Activated T-cell treated with anti-CD3 and anti-CD28 coated beads, Interleukin-2, amount 50 U/mL, for 24 hours (primary cell): Measurements from ENCODE around the gene BANF1.

Source experiments
- DNase-seq: peaks from one replicate; pipeline ENCODE4 v3.0.0-alpha.2; 2020
- H3K27ac Mint-ChIP-seq: 2 replicates; pipeline ENCODE4 v1.8.0; 2020; ENCODE audit warnings: mild to moderate bottlenecking, mixed read lengths
- H3K27me3 Mint-ChIP-seq: 2 replicates; pipeline ENCODE4 v1.8.0; 2020; ENCODE audit warnings: mixed read lengths
- H3K36me3 Mint-ChIP-seq: 2 replicates; pipeline ENCODE4 v1.8.0; 2020; ENCODE audit warnings: low read depth, mixed read lengths
- H3K4me1 Mint-ChIP-seq: 2 replicates; pipeline ENCODE4 v1.8.0; 2020; ENCODE audit warnings: low read depth, mixed read lengths
- H3K4me3 Mint-ChIP-seq: 2 replicates; pipeline ENCODE4 v1.8.0; 2020; ENCODE audit warnings: mild to moderate bottlenecking, moderate library complexity, mixed read lengths
- H3K9me3 Mint-ChIP-seq: 2 replicates; pipeline ENCODE4 v1.8.0; 2020; ENCODE audit warnings: mixed read lengths

Gene BANF1

GRCh38 chr11:65973439-65974110, 28.7 kb upstream of the BANF1 start:
- Mint-ChIP-seq H3K36me3 (peaks cover 79% of the 10 kb centered on the region), H3K4me1 (peaks cover 6% of the 10 kb centered on the region)

GRCh38 chr11:65975771-65976170, 26.5 kb upstream of the BANF1 start:
- H3K27me3 Mint-ChIP-seq = no peaks in the 10 kb centered on the region
- peak overlapping the region; percentile 71 for H3K27ac Mint-ChIP-seq
- H3K4me3 Mint-ChIP-seq = no peak overlapping the region
- DNase-seq = no peak
- peaks cover 78% of the 10 kb centered on the region for H3K36me3 Mint-ChIP-seq
- H3K4me1 Mint-ChIP-seq = no peaks in the 10 kb centered on the region
- no peaks in the 10 kb centered on the region for H3K9me3 Mint-ChIP-seq

More at GRCh38 chr11:65973439-65974110, 28.7 kb upstream of the BANF1 start:
- Mint-ChIP-seq H3K27ac (peak overlapping the region; percentile 59), H3K4me3 (no peak overlapping the region), H3K27me3 (no peaks in the 10 kb centered on the region), H3K9me3 (no peaks in the 10 kb centered on the region)
- no peak for DNase-seq

DNA sequence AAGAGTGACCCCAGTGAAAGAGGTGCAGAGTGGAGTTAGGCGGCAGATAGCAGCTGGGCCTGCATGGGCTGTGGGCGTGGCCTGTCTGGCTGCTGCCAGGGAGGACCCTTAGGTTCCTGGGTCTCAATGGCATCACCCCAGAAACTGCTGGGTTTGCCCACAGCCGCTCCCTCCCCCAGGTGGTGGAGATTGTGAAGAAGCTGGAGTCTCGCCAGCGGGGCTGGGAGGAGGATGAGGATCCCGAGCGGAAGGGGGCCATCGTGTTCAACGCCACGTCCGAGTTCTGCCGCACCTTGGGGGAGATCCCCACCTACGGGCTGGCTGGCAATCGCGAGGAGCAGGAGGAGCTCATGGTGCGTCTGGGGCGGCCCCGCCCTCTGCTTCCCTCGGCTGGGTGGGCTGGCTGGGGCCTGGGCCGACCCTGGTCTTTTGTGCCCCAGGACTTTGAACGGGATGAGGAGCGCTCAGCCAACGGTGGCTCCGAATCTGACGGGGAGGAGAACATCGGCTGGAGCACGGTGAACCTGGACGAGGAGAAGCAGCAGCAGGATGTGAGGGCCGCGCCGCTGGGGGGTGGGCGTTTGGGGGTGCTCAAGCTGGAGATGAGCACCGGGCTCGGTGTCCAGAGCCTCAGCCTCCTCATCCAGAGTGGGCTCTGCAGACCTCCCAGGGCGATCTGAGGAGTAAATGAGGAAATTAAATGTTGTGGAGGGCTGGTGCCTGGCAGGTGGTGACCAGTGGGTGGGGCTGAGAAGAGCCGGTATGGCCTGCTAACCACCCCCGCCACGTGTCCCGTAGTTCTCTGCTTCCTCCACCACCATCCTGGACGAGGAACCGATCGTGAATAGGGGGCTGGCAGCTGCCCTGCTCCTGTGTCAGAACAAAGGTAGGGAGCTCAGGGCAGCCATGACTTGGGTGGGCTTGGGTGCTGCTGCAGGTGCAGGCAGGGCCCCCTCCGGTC, 25.8 kb upstream of the BANF1 start:
- H3K27ac Mint-ChIP-seq = peak overlapping the region; percentile 61
- H3K4me1 Mint-ChIP-seq = no peaks in the 10 kb centered on the region
- DNase-seq = no peak
- H3K4me3 Mint-ChIP-seq = no peak overlapping the region
- no peaks in the 10 kb centered on the region for H3K9me3 Mint-ChIP-seq
- H3K27me3 Mint-ChIP-seq = no peaks in the 10 kb centered on the region
- H3K36me3 Mint-ChIP-seq = peaks cover 78% of the 10 kb centered on the region

DNA sequence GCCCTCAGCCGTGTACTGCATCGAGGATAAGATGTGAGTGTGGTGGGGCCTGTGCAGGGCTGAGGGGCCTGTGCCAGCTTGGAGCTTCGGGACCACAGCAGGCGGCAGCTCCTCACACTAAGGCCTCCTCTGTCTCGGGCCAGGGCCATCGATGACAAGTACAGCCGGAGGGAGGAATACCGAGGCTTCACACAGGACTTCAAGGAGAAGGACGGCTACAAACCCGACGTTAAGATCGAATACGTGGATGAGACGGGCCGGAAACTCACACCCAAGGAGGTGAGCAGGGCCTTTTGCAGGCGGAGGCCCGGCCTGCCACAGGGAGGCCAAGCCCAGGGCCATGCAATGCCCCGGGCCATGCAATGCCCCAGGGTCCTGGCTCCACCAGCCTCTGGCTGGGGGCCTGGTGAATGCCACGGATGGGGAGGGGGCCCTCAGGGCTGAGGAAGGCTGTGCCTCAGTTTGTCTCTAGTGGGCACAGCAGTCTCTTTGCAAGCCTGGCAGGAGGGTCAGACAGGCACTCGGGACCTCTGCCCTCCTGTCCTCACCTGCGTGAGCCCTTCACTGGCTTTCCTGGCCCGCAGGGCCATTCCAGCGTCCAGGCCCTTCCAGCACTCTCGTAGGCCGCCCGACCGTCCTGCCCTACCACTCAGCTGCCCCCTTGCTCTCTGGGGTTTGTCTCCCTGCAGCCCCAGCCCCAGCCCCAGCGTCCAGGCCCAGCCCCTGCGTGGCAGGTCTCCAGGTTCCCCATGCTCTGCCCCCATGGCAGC, 24.5 kb upstream of the BANF1 start:
- H3K9me3 Mint-ChIP-seq = no peaks in the 10 kb centered on the region
- no peaks in the 10 kb centered on the region for H3K4me1 Mint-ChIP-seq
- DNase-seq = no peak
- H3K27me3 Mint-ChIP-seq = no peaks in the 10 kb centered on the region
- H3K27ac Mint-ChIP-seq = peak overlapping the region; percentile 52
- peaks cover 66% of the 10 kb centered on the region for H3K36me3 Mint-ChIP-seq
- no peak overlapping the region for H3K4me3 Mint-ChIP-seq

DNA sequence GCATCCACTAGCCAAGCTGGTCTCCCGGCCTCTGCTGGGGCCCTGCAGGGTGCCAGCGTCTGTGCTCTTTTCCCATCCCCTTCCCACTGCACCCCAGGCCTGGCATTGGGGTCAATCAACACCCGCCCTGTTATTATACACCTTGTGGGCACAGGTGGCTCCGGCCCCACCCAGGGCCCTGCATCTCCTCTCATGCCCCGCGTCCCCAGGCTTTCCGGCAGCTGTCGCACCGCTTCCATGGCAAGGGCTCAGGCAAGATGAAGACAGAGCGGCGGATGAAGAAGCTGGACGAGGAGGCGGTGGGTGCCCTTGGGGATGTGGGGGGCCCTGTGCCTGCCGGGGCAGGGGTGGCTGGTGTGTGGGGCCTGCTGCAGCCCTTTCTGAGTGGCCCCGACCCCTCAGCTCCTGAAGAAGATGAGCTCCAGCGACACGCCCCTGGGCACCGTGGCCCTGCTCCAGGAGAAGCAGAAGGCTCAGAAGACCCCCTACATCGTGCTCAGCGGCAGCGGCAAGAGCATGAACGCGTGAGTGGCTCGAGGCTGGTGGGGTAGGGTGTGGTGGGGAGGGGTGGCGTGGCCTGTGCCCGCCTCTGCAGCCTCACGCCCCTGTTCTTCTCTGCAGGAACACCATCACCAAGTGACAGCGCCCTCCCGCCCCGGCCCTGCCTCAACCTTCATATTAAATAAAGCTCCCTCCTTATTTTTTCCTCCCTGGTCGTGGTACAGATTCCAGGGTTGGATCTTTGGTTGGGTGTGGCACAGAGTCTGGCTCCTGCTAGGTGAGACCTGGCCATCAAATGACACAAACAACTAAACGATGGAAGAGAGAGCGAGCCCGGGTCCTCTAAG, 23.7 kb upstream of the BANF1 start:
- no peak overlapping the region for H3K4me3 Mint-ChIP-seq

DNA sequence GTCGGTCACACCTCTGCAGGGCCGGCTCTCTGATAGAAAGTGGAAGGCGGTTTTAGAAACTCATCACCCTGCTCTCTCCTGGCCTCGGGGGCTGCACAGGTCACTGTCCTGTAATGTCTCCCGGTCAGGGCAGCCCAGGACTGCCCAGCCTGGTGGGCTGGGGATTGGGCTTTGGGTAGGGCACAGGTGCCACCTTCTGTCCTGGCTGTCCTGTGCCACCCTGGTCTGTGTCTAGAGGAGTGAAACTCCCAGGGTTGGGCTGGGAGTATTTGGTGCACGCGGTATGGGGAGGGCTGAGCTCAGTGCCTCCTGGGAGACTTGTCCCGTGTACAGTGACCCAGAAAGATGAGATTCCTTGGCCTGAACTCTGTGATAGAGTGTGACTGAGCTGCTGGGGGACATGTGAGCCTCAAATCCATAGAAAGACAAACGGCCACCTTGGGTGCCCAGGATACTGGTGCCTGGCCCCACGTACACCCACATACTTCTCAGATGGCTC, 23.0 kb upstream of the BANF1 start:
- H3K27ac Mint-ChIP-seq = no peak overlapping the region

More for the DNA sequence above, 23.7 kb upstream of the BANF1 start:
- DNase-seq = no peak
- peak overlapping the region; percentile 35 for H3K27ac Mint-ChIP-seq
- no peaks in the 10 kb centered on the region for H3K27me3 Mint-ChIP-seq
- H3K9me3 Mint-ChIP-seq = no peaks in the 10 kb centered on the region
- no peaks in the 10 kb centered on the region for H3K4me1 Mint-ChIP-seq
- H3K36me3 Mint-ChIP-seq = peaks cover 58% of the 10 kb centered on the region

GRCh38 chr11:65981101-65981740, 21.1 kb upstream of the BANF1 start:
- H3K27ac Mint-ChIP-seq = no peak overlapping the region
- H3K4me3 Mint-ChIP-seq = no peak overlapping the region
- H3K9me3 Mint-ChIP-seq = no peaks in the 10 kb centered on the region
- no peaks in the 10 kb centered on the region for H3K4me1 Mint-ChIP-seq
- peaks cover 39% of the 10 kb centered on the region for H3K36me3 Mint-ChIP-seq
- H3K27me3 Mint-ChIP-seq = no peaks in the 10 kb centered on the region
- DNase-seq = no peak

More for the DNA sequence above, 23.0 kb upstream of the BANF1 start:
- Mint-ChIP-seq H3K4me3 (no peak overlapping the region), H3K36me3 (peaks cover 54% of the 10 kb centered on the region), H3K27me3 (no peaks in the 10 kb centered on the region), H3K4me1 (no peaks in the 10 kb centered on the region), H3K9me3 (no peaks in the 10 kb centered on the region)
- DNase-seq = no peak

DNA sequence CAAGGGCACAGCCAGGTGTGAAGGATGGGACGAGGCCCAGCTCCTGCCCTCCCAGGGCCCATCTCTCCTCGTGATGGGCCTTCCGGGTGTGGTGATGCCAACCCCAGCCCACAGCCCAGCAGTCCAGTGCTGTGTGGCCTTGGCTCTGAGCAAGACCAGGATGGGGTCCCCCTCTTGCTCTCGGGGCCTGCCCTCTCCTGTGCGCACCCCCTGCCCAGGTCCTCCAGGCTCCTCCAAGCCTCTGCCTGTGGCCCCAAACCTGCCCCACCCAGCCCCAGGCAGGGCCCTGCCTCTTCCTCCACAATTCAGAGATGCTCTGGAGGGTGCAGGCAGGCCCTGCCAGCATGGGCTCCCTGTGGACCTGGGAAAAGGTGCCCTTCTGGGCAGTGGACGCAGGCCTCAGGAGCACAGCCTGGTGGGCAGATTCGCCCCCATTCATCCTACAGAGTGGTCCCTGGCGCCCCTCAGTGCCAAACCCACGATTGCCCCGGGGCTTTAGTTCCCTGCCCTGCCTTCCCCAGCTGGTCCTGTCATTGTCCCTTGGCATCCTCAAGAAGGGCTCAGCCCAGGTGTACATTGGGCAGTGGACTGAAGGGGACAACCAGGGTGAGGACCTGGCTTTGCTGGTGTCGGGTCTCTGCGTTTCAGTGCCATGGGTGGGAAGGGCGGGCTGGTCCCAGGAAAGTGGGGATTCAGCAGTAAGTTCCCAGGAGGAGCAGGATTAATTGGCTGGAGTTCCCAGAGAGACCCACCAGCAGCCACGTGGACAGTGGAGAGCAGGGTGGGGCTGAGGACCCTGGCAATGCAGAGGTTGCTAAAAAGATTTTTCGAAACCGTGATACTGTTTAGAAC, 20.1 kb upstream of the BANF1 start:
- Mint-ChIP-seq H3K27me3 (no peaks in the 10 kb centered on the region), H3K4me1 (no peaks in the 10 kb centered on the region), H3K9me3 (no peaks in the 10 kb centered on the region), H3K27ac (no peak overlapping the region), H3K4me3 (no peak overlapping the region), H3K36me3 (peaks cover 29% of the 10 kb centered on the region)
- DNase-seq = no peak

DNA sequence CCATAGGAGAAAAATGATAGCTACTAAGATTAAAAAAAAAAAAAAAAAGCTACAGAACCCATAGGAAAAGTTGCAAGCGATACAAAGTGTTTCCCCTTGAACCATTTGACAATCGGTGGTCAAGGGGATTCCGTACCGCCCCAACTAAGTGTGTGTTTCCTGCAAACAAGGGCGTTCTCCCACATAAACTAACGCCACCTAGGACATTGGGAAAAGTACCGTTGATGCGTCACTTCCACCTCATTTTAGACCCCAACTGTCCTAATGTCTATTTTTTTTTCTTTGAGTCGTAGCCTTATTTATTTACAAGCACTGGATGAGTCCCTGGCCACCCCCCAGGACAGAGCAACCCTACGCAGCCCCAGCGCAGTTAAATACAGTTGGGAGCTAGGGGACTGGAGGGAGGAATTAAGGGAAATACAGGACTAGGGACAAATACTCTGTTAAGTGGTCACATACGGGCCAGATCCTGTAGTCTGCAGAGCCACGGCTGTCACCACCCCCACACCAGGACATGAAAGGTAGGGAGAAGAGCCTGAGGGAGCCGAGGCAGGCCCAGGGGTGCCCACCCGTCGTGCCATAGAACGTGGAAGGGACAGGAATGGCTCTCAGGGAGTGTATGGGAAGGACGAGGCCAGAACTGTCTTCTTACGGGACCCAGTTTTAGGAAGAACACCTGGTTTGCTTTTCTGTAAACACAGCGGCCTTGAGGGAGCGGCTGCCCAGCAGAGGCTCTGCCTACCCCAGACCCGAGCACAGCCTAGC, 19.3 kb upstream of the BANF1 start:
- Mint-ChIP-seq H3K4me1 (no peaks in the 10 kb centered on the region), H3K27ac (no peak overlapping the region), H3K4me3 (no peak overlapping the region), H3K27me3 (no peaks in the 10 kb centered on the region), H3K9me3 (no peaks in the 10 kb centered on the region), H3K36me3 (peaks cover 23% of the 10 kb centered on the region)
- no peak for DNase-seq

DNA sequence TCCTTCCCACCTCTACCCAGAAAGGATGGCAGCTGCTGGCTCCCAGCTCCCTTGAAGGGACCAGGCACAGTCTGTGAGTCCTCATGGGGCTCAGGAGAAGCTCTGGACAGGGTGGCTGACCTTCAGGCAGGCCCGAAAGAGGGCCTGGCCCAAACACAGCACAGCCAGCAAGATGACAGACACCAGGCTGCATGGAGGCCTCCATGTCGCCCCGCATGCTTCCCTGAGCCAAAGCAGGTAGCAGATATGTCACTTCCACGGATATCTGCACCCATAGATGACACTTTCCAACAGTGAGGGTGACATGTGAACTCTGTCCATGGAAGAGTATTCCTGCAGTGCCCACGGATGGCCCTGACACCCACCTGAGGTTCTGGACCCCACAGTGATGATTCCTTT, 18.7 kb upstream of the BANF1 start:
- H3K4me3 Mint-ChIP-seq = no peak overlapping the region
- H3K9me3 Mint-ChIP-seq = no peaks in the 10 kb centered on the region
- no peaks in the 10 kb centered on the region for H3K4me1 Mint-ChIP-seq
- DNase-seq = no peak
- no peak overlapping the region for H3K27ac Mint-ChIP-seq
- no peaks in the 10 kb centered on the region for H3K27me3 Mint-ChIP-seq
- peaks cover 18% of the 10 kb centered on the region for H3K36me3 Mint-ChIP-seq

DNA sequence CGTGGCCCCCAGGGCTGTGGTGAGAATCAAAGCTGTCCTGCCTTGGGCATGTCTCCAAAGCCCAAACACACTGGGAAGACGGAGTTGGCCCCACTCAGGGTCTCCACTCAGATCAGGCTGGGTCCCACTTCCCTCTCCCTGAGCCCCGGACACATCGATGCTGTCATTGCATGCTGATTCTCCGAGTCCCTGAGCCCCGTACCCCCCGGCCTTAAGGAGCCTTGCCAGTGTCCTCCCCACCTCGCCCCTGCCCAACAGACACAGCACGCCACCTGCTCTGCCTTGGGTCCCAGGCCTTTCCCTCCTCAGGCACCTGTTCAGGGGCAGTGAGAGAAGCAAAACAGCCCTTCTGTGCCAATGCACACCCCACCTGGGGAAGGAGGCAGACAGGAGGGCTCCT, 15.0 kb upstream of the BANF1 start:
- H3K27me3 Mint-ChIP-seq = no peaks in the 10 kb centered on the region
- DNase-seq = no peak
- H3K27ac Mint-ChIP-seq = no peak overlapping the region
- H3K4me3 Mint-ChIP-seq = no peak overlapping the region
- peaks cover 17% of the 10 kb centered on the region for H3K36me3 Mint-ChIP-seq
- peaks cover 5% of the 10 kb centered on the region for H3K4me1 Mint-ChIP-seq
- H3K9me3 Mint-ChIP-seq = no peaks in the 10 kb centered on the region
